NCI-H446 treated with DMSO at 0.1 percent for 48 hours (cell line): Measurements from ENCODE around the gene GMDS.
A peak's percentile ranks its signal among the peaks of the same experiment; 100 is the strongest.

Experiments
- DNase-seq: peaks from one replicate; lab custom pipeline; 2025; lab: John Stamatoyannopoulos, UW

Gene GMDS

GRCh38 chr6:2133716-2134310 lies 111.6 kb downstream of the GMDS start:
- no peak for DNase-seq

DNA sequence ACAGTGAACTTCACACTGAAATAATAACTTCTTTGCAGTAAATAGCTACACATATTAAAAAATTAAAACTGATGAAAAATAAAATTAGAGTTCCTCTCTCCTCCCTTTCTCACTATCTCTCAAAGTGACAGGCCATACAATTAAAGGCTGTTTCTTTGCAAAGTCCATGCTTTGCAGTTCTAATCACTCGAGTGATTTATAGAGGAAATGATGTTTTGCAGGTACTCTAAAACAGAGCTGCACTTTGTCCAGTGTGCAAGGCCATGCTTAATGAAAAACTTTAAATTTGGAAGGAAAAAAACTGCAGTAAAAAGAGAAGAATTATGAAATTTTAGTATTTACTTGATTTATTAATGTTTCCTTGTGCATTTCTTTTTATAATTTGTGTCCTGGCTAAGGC lies 112.5 kb downstream of the GMDS start:
- no peak for DNase-seq

- DNase-seq, result no peak
Measured at GRCh38 chr6:2132416-2132815, 113.0 kb downstream of the GMDS start.

DNA sequence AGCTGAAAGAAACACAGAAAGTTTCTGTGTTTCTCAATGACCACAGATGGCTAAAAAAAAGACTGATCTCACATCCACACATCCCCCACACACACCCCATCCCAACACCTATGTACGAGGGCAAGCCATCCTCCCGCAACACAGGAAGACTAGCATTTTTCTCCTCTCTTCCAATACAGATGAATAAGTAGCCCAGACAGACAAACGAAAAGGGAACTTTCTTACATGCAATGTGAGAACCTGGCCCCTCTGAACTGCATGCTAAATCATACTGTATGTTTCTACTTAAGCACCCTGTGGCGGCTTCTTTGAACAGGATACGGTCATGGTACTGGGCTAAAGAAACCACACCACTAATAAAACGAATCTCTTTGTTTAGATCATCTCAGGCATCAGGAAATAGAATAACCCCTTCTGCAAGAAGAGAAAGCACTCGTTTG lies 116.2 kb downstream of the GMDS start:
- no peak for DNase-seq

DNA sequence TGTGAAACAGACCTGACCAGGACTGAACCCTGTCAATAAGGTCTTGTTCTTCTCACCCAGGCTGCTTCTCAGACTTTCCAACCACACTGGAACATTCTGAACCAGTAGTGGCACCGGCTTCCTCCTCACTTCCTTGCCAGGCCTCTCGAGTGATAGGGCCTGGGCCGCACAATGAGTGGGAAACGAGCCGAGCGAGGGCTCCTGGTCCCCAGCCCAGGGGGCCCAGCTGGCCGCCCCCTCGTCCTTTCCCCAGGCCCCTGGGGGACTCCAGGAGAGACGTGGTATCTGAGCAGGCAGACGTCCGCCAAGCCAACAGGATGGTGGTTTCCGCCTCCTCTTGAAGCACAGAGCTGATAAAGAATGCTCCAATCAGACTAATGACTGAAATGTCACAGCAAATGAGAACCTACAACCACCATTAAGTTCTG lies 117.9 kb downstream of the GMDS start:
- DNase-seq, result no peak

DNA sequence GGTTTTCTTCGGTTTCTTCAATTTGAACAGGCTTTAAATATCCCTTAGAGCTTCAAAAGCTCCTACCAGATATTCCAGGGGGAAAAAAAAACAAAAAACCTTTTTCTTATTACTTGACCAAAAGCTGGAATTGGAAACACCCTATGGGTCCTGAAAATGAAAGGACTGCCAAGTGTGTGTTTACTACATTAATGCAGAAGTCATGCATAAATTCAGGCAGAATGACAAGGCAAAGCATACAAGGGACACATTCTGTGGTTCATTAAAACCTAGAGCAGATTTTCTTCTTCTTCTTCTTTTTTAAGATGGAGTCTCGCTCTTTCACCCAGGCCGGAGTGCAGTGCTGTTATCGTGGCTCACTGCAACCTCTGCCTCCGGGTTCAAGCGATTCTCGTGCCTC lies 119.1 kb downstream of the GMDS start:
- no peak for DNase-seq

DNA sequence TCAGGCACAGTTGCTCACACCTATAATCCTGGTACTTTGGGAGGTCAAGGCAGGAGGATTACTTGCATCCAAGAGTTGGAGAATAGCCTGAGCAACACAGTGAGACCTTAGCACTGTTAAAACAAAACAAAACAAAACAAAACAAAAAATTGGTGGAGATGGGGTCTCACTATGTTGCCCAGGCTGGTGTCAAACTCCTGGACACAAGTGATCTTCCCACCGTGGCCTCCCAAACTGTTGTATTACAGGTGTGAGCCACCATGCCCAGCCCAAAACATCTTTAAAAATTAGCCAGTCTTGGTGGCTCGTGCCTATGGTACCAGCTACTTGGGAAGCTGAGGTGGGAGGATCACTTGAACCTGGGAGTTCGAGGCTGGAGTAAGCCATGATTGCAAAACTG lies 120.2 kb downstream of the GMDS start:
- DNase-seq, result no peak

GRCh38 chr6:2124260-2124709 lies 121.1 kb downstream of the GMDS start:
- no peak for DNase-seq

DNA sequence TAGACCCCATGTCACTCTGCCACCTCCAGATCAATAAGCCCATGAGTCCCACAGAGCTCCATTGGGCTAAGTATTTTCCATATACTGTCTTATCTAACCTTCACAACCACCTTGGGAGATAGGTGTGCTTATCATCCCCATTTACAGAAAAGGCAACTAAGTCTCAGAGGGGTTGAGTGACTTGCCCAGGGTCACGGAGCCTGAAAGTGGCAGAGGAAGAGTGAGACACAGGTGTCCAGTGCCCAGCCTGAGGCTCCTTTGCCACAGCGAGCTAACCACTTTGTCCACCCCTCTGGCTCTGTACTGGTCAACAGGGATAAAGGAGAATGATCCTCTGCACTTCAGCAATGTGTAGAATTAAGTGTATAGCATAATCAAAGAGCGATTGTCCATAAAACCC lies 124.5 kb downstream of the GMDS start:
- no peak for DNase-seq

DNA sequence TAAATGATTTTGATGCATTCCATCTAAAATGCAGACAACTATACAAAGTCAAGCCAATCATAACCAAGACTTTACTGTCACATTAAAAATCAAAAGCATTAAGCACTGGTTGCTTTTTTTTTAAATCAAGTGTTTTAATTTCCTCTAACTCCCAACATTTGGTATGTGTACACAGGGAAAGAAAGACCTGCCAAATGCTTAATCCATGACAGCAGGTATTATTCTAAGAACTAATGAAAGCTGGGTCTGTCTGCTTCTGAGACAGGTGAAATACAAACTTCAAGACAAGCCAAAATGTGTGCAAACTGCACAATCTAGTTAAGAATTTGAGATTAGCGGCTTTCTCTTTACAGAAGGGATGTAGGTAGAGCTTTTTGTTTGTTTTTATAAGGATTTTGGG lies 126.1 kb downstream of the GMDS start:
- no peak for DNase-seq

GRCh38 chr6:2118136-2118535 lies 127.3 kb downstream of the GMDS start:
- no peak for DNase-seq

DNA sequence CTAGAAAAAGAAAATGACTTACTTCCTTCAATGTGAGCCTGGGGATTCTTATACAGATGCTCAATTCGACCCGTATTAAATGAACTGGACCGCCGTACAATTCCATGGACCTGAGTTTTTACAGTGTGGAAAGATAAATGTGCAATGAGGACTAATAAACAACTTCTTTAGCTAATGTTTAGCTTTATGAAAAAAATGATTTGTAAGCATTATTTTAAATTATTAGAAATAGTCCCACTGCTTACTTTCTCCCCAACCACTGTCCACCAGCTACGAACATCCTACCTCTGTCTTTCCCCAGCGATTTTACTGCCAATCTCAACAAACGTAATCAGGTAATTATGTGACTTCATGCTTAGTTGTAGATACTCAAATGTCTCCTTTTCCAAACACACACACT lies 128.0 kb downstream of the GMDS start:
- no peak for DNase-seq

- DNase-seq, result no peak
Measured at GRCh38 chr6:2116496-2116895, 128.9 kb downstream of the GMDS start.

- DNase-seq, result no peak
Measured at GRCh38 chr6:2114100-2114499, 131.3 kb downstream of the GMDS start.

DNA sequence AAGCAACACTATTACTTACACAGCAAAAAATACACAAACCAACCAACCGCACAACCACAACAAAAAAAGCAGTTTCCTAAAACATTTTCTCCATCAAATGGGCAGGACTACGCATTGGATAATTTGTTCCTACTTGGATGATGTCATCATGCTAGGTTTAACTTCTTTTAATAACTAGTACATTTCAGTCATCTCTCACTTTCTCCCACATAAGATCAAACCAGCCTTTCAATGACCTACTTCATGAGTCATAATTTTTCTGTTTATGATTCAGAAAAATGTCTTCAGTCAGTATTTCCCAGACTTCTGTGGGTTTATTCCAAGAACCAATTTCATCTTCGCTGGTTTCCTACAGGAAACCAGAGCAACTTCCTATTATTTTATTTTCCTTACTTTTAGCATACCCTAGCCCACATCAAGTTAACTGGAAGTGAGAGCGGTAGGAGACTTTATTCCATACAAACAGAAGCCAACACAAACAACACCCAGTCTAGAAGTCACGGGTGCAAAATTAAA lies 134.2 kb downstream of the GMDS start:
- DNase-seq, result no peak

GRCh38 chr6:2110504-2110903 lies 134.9 kb downstream of the GMDS start:
- DNase-seq, result no peak

GRCh38 chr6:2109796-2110195 lies 135.6 kb downstream of the GMDS start:
- no peak for DNase-seq

GRCh38 chr6:2108700-2109306 lies 136.6 kb downstream of the GMDS start:
- no peak for DNase-seq

- DNase-seq, result no peak
Measured at GRCh38 chr6:2104524-2104880, 140.9 kb downstream of the GMDS start.

DNA sequence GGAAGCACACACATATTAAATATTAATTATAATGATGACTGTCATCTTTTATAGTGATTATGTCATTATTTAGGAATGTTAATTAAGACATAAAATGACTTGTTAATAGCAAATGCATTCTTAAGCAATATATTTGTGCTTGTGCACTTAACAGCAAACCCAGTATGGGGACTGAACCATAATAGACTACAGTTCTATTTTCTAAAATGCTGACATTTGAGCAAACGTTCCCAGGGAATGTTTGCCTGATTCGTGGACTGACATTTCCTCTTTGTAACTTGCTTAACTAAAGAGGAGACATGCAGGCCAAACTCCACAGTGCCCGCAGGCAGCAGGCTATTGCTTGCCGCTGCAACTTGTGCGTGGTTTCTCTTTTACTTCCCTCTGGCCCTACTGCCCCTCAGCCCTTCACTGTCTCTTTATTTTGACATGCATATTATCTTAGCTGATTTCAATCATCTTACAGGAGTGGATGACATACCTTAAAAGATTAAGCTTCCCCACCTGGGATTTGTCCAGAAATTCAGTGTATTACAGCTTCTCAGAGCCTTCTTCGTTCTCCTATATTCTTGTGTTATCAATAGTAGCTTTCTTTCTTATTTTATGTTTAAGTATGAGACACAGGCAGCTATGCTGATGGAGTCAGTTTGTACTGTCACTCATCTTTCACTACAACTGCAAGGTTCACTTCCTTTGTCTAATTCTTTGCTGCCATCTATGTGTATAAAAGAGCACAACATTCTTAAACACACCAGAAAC lies 141.5 kb downstream of the GMDS start:
- peak; percentile 33 for DNase-seq

GRCh38 chr6:2102966-2103365 lies 142.4 kb downstream of the GMDS start:
- no peak for DNase-seq

GRCh38 chr6:2102316-2102883 lies 143.0 kb downstream of the GMDS start:
- DNase-seq, result no peak

DNA sequence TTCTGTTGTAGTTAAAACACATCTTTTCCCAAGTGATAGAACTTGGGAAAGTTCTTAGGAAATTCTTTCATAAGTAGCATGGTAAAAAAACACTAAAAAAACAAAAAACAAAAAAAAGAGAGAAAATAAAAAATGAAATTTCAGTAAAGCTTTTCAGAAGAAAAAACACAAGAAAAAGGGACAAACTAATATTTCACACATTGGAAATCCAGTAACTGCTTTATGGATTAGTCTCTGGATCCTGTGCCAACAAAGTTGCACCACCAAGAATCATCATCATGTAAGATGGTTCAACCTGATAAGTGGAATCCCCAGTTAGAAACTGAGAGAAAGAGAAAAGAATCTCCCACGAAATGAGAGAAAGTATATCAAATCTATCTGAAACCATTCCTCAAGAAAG lies 144.2 kb downstream of the GMDS start:
- DNase-seq, result no peak
